GM12878 (cell line): Measurements from ENCODE around the gene EYS. TPM values are rescaled to one million over a fixed set of nuclear protein-coding genes. Genes with fewer than 3 reads are reported as not detected.

ENCODE experiments used
- ATAC-seq: fragments of 200-7000 bp; cut with Tn5 transposase; 3 replicates; pipeline ENCODE4 v1.9.1; 2020; ENCODE audit warnings: mild to moderate bottlenecking, moderate library complexity
- BruUV-seq: library from RNA; stranded (reverse); fragments of 400-500 nt; replicated peaks from 2 replicates; lab custom pipeline; 2021; lab: Mats Ljungman, UMichigan
- CTCF ChIA-PET: fragments of 300-600 bp; sonication (Branson Sonifier 250); formaldehyde crosslinking; extraction: SDS; loops from one replicate; lab custom pipeline; 2021; ENCODE audit warnings: inconsistent platforms; lab: Yijun Ruan, JAX
- POLR2A ChIA-PET: fragments of 350-600 bp; formaldehyde crosslinking; extraction: SDS; loops from one replicate; lab custom pipeline; 2021; ENCODE audit warnings: inconsistent platforms; lab: Charles Lee
- RAD21 ChIA-PET: fragments of 300-600 bp; sonication (Branson Sonifier 250); formaldehyde crosslinking; loops from one replicate; lab custom pipeline; 2023; ENCODE audit warnings: antibody characterized with exemption; ENCODE audit not compliant: unreplicated experiment; lab: Charles Lee
- SMC1A ChIA-PET: fragments of 300-600 bp; sonication (Branson Sonifier 250); formaldehyde crosslinking; loops from one replicate; lab custom pipeline; 2023; ENCODE audit not compliant: unreplicated experiment, uncharacterized antibody; lab: Charles Lee
- DNase-seq: peaks from one replicate; pipeline ENCODE4 v3.0.0-alpha.2; 2011; ENCODE audit warnings: low read depth, low spot score
- FAIRE-seq: peaks from 3 replicates; lab custom pipeline; 2011; peaks lifted over from hg19 to GRCh38; lab: Jason Lieb, UNC
- H2AFZ ChIP-seq: 2 replicates; pipeline ENCODE4 v1.6.0; 2011; ENCODE audit warnings: low read depth, low read length, control low read depth; ENCODE audit not compliant: control insufficient read depth
- H3K27ac ChIP-seq: 2 replicates; pipeline ENCODE4 v1.5.1; 2011; ENCODE audit warnings: control low read depth; ENCODE audit not compliant: control insufficient read depth, insufficient read depth
- H3K27me3 ChIP-seq, 2 experiments: replicated peaks in 1 of 2; 2 replicates each; pipeline versions ENCODE4 v1.6.0 to v1.6.1; 2011; ENCODE audit warnings: low read length in 1 of 2; ENCODE audit not compliant: control insufficient read depth in 2 of 2, insufficient read depth in 2 of 2
- H3K36me3 ChIP-seq, 2 experiments: 2 replicates each; pipeline ENCODE4 v1.5.1; 2011; ENCODE audit warnings: low read length in 1 of 2; ENCODE audit not compliant: control insufficient read depth in 2 of 2, insufficient read depth in 2 of 2
- H3K4me1 ChIP-seq: 2 replicates; pipeline ENCODE4 v1.6.1; 2011; ENCODE audit warnings: mild to moderate bottlenecking, low read length, moderate library complexity, mixed read lengths; ENCODE audit not compliant: control insufficient read depth, insufficient read depth
- H3K4me2 ChIP-seq: 2 replicates; pipeline ENCODE4 v1.6.0; 2011; ENCODE audit warnings: control low read depth; ENCODE audit not compliant: control insufficient read depth, insufficient read depth
- H3K4me3 ChIP-seq: fragments of 200-600 bp; sonication (generic); 2 replicates; pipeline ENCODE4 v1.5.1; 2016
- H3K79me2 ChIP-seq: 2 replicates; pipeline ENCODE4 v1.6.0; 2011; ENCODE audit warnings: low read length; ENCODE audit not compliant: control insufficient read depth, insufficient read depth
- H3K9ac ChIP-seq: 2 replicates; pipeline ENCODE4 v1.8.0; 2011; ENCODE audit warnings: low read length, control low read depth, mixed read lengths; ENCODE audit not compliant: control insufficient read depth, insufficient read depth
- H3K9me3 ChIP-seq: replicated peaks from 3 replicates; pipeline ENCODE4 v1.5.1; 2011; ENCODE audit warnings: mild to moderate bottlenecking, low read length; ENCODE audit not compliant: control insufficient read depth, insufficient read depth
- H4K20me1 ChIP-seq: 2 replicates; pipeline ENCODE4 v1.6.0; 2011; ENCODE audit not compliant: control insufficient read depth, insufficient read depth
- BCL11A ChIP-seq: IDR thresholded peaks from 2 replicates; pipeline ENCODE4 v1.6.1; 2011; ENCODE audit warnings: low read depth, low read length
- EGR1 ChIP-seq, 2 experiments: IDR thresholded peaks; 1 replicate in 1 of 2; 2 replicates in 1 of 2; pipeline ENCODE4 v1.6.1; 2011 to 2012; ENCODE audit warnings: low read depth in 2 of 2, low read length in 2 of 2, borderline replicate concordance in 1 of 2, mild to moderate bottlenecking in 1 of 2, moderate library complexity in 1 of 2
- FOXM1 ChIP-seq: IDR thresholded peaks from 2 replicates; pipeline ENCODE4 v1.6.1; 2012; ENCODE audit warnings: low read depth, mild to moderate bottlenecking, inconsistent platforms, low read length, moderate library complexity
- RFX5 ChIP-seq: IDR thresholded peaks from 2 replicates; pipeline ENCODE4 v1.6.1; 2011; ENCODE audit warnings: low read depth, low read length, improper control_type of control experiment
- TARDBP ChIP-seq: IDR thresholded peaks from 2 replicates; pipeline ENCODE4 v1.6.1; 2016; ENCODE audit warnings: borderline replicate concordance
- TCF12 ChIP-seq: IDR thresholded peaks from 2 replicates; pipeline ENCODE4 v1.6.1; 2011; ENCODE audit warnings: low read depth, mild to moderate bottlenecking, low read length
- ZNF207 ChIP-seq: fragments of 450-650 bp; IDR thresholded peaks from 2 replicates; pipeline ENCODE4 v1.6.1; 2014; ENCODE audit warnings: antibody characterized with exemption, mild to moderate bottlenecking, borderline replicate concordance
- WGBS: methylation state at CpG from one replicate; pipeline ENCODE4 v1.1.6; 2016; ENCODE audit warnings: low lambda C conversion rate; ENCODE audit not compliant: insufficient replicate concordance, insufficient coverage; ENCODE audit errors: missing lambda C conversion rate; 5-methylcytosine and 5-hydroxymethylcytosine counted together
- in situ Hi-C: fragments of 300-500 bp; cut with MboI; formaldehyde crosslinking; loops from 9 replicates; pipeline ENCODE4 v1.14.3; 2018; ENCODE audit warnings: mixed read lengths
- intact Hi-C: fragments of 100-400 bp; cut with micrococcal nuclease; formaldehyde crosslinking; loops from one replicate; pipeline ENCODE4 v1.14.2; 2022; ENCODE audit not compliant: unreplicated experiment
- polyA plus RNA-seq, 11 experiments: library from polyadenylated mRNA; depleted of rRNA in 4 of 11; unstranded in 6 of 11; stranded (reverse) in 5 of 11; fragments of >200 nt; fragmentation: Nextera tagmentation in 4 of 11; fragmentation: Illumina TruSeq in 1 of 11; extraction: Ambion mirVana in 4 of 11; extraction: Trizol in 1 of 11; gene quantifications; 1 replicate in 1 of 11; 2 replicates in 10 of 11; pipeline versions ENCODE4 v1.2.1 to v1.2.3, GENCODE V29; 2011 to 2016; ENCODE audit warnings: inconsistent platforms in 2 of 11, missing spikeins in 2 of 11, low read depth in 1 of 11
- total RNA-seq, 4 experiments: library from RNA; depleted of rRNA in 3 of 4; stranded (reverse); fragments of >200 nt in 3 of 4; fragmentation: Illumina TruSeq in 1 of 4; extraction: Trizol in 1 of 4; gene quantifications; 2 replicates each; pipeline versions ENCODE4 v1.2.1 to v1.2.3, GENCODE V29; 2013 to 2021
- TF ChIP-seq, protein P1 (sequence below): fragments of 450-650 bp; conservative IDR thresholded peaks from 2 replicates; pipeline ENCODE4 v1.6.1; 2017; ENCODE audit warnings: mild to moderate bottlenecking, moderate library complexity
- TF ChIP-seq, protein P2 (sequence below): fragments of 450-650 bp; formaldehyde crosslinking; IDR thresholded peaks from 2 replicates; pipeline ENCODE4 v1.5.0; 2022; ENCODE audit warnings: mild to moderate bottlenecking, missing genetic modification characterization
- TF ChIP-seq, protein P3 (sequence below): fragments of 450-650 bp; IDR thresholded peaks from 2 replicates; pipeline ENCODE4 v1.6.1; 2017; ENCODE audit warnings: low read depth, mild to moderate bottlenecking, moderate library complexity

The EYS gene
- total and polyA plus RNA-seq, 10 of the 15 experiments (the other 5 are each of a cell fraction or from before 2014, with no cell fraction given) = under 0.01 to 0.14 (median 0.02) TPM; not detected in 1

DNA sequence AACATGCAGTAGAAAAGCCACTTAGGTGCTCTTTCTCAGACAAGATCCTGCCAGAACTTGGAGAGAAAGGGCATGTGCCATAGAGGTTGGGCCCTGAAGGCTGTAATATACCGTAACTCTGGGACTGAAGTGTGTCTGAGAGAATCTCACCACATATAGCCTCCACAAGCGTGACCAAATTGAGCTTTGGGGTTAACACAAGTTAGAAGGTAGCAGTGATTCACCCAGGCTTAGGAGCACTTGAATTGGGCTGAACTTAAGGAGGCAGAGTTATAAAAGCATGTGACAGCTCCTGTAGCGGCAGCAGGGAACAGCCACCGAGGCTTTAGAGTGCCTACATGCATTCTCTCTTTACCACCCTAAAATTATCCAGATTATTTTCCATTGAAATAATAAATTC, 1709.8 kb downstream of the EYS start:
- Histone ChIP-seq H3K4me1 (no peaks in the 10 kb centered on the region), H3K9ac (no peak overlapping the region), H3K9me3 (no peaks in the 10 kb centered on the region), H3K27ac (no peak overlapping the region), H3K79me2 (no peaks in the 10 kb centered on the region)
- CTCF ChIA-PET = no interaction called here
- SMC1A ChIA-PET = no interaction called here
- FAIRE-seq = no peak
- intact Hi-C loops = no loop called here
- TF ChIP-seq ZNF207 (no peak), BCL11A (no peak)
- TF ChIP-seq, protein P1, sequence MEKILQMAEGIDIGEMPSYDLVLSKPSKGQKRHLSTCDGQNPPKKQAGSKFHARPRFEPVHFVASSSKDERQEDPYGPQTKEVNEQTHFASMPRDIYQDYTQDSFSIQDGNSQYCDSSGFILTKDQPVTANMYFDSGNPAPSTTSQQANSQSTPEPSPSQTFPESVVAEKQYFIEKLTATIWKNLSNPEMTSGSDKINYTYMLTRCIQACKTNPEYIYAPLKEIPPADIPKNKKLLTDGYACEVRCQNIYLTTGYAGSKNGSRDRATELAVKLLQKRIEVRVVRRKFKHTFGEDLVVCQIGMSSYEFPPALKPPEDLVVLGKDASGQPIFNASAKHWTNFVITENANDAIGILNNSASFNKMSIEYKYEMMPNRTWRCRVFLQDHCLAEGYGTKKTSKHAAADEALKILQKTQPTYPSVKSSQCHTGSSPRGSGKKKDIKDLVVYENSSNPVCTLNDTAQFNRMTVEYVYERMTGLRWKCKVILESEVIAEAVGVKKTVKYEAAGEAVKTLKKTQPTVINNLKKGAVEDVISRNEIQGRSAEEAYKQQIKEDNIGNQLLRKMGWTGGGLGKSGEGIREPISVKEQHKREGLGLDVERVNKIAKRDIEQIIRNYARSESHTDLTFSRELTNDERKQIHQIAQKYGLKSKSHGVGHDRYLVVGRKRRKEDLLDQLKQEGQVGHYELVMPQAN = no peak
- TF ChIP-seq, all 136 proteins: peak for 0
- Histone ChIP-seq H3K4me2 (no peak overlapping the region), H3K27me3 (no peaks in the 10 kb centered on the region), H3K36me3 (no peaks in the 10 kb centered on the region), H4K20me1 (no peaks in the 10 kb centered on the region), H3K4me3 (no peak overlapping the region), H2AFZ (no peak overlapping the region)
- ATAC-seq (peak; percentile 18; the same call in 2 of the 3 replicates), DNase-seq (no peak)
- RAD21 ChIA-PET = interaction anchor here (1.0 kb wide), 1 partner anchor 15 kb away, joined by 3 read pairs; no protein-coding TSS in a partner anchor
- in situ Hi-C loops = no loop called here
- POLR2A ChIA-PET = no interaction called here
- no TSS peak for BruUV-seq
- WGBS = 16% methylated on average over 4 of the region's 4 CpGs

DNA sequence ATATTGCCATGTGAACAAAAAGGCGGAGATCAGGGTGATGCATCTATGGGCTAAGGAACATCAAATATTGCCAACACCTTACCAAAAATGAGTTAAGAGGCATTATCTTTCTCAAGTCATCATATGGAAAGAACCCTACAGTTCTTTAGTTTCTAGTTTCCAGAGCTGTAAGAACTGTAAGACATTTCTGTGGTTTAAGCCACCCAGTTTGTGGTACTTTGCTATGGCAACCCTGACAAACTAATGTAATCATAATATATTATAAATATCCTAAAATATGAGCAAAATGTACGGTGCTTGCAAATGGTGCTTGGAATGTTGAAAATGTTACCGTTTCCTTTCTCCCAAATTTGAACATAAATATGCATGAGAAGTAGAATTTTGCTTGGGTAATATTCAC, 1721.8 kb downstream of the EYS start:
- Histone ChIP-seq H3K4me2 (no peak overlapping the region), H3K9ac (no peak overlapping the region), H4K20me1 (no peaks in the 10 kb centered on the region), H3K27ac (no peak overlapping the region), H3K4me1 (no peaks in the 10 kb centered on the region), H3K79me2 (no peaks in the 10 kb centered on the region), H3K9me3 (no peaks in the 10 kb centered on the region), H3K36me3 (no peaks in the 10 kb centered on the region), H3K4me3 (no peak overlapping the region), H2AFZ (no peak overlapping the region), H3K27me3 (no peaks in the 10 kb centered on the region)
- in situ Hi-C loops = no loop called here
- ATAC-seq = no peak
- intact Hi-C loops = no loop called here
- SMC1A ChIA-PET = interaction anchor here (1.0 to 1.1 kb wide), 2 partner anchors 27 to 345 kb away, joined by 3 to 4 read pairs; no protein-coding TSS in a partner anchor
- 17% methylated on average over 3 of the region's 3 CpGs for WGBS
- no peak for DNase-seq
- RAD21 ChIA-PET = no interaction called here
- BruUV-seq = no TSS peak
- CTCF ChIA-PET = no interaction called here
- POLR2A ChIA-PET = no interaction called here
- no peak for FAIRE-seq
- TF ChIP-seq, protein P2, sequence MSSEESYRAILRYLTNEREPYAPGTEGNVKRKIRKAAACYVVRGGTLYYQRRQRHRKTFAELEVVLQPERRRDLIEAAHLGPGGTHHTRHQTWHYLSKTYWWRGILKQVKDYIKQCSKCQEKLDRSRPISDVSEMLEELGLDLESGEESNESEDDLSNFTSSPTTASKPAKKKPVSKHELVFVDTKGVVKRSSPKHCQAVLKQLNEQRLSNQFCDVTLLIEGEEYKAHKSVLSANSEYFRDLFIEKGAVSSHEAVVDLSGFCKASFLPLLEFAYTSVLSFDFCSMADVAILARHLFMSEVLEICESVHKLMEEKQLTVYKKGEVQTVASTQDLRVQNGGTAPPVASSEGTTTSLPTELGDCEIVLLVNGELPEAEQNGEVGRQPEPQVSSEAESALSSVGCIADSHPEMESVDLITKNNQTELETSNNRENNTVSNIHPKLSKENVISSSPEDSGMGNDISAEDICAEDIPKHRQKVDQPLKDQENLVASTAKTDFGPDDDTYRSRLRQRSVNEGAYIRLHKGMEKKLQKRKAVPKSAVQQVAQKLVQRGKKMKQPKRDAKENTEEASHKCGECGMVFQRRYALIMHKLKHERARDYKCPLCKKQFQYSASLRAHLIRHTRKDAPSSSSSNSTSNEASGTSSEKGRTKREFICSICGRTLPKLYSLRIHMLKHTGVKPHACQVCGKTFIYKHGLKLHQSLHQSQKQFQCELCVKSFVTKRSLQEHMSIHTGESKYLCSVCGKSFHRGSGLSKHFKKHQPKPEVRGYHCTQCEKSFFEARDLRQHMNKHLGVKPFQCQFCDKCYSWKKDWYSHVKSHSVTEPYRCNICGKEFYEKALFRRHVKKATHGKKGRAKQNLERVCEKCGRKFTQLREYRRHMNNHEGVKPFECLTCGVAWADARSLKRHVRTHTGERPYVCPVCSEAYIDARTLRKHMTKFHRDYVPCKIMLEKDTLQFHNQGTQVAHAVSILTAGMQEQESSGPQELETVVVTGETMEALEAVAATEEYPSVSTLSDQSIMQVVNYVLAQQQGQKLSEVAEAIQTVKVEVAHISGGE = no peak
- TF ChIP-seq TCF12 (no peak), FOXM1 (no peak), TARDBP (no peak), RFX5 (no peak), EGR1 (IDR thresholded peaks at IDR 0.05; ENCODE audit: borderline replicate concordance in 1 of 2, low read depth in 2 of 2, low read length in 2 of 2) (no peak)
- TF ChIP-seq, protein P3, sequence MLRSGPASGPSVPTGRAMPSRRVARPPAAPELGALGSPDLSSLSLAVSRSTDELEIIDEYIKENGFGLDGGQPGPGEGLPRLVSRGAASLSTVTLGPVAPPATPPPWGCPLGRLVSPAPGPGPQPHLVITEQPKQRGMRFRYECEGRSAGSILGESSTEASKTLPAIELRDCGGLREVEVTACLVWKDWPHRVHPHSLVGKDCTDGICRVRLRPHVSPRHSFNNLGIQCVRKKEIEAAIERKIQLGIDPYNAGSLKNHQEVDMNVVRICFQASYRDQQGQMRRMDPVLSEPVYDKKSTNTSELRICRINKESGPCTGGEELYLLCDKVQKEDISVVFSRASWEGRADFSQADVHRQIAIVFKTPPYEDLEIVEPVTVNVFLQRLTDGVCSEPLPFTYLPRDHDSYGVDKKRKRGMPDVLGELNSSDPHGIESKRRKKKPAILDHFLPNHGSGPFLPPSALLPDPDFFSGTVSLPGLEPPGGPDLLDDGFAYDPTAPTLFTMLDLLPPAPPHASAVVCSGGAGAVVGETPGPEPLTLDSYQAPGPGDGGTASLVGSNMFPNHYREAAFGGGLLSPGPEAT = no peak
